Measurements from ENCODE around the gene ZSCAN5B. TPM values are rescaled to one million over a fixed set of nuclear protein-coding genes. Genes with fewer than 3 reads are reported as not detected.
"Not testable (repeated sequence)": the region's sequence is repeated elsewhere in the genome, so short reads cannot be mapped to it uniquely, and the experiment has no call there.

Gene ZSCAN5B
- total and polyA plus RNA-seq, 9 of the 15 experiments (the other 6 are each of a cell fraction or from before 2014, with no cell fraction given), result 0.03 to 0.07 TPM; not detected in 7

- WGBS (ENCODE audit: insufficient coverage, low coverage, missing lambda C conversion rate), result 3% methylated on average over 4 of the region's 4 CpGs
- Histone ChIP-seq H3K4me3 (no peak overlapping the region), H2AFZ (ENCODE audit: low read depth, low read length) (no peak overlapping the region), H3K4me1 (replicated peaks in 1 of 2; ENCODE audit: control insufficient read depth in 2 of 2, insufficient read depth in 2 of 2, low read length in 2 of 2) (no peaks in the 10 kb centered on the region; a peak in 1 of 5 replicates), H3K9me1 (ENCODE audit: control insufficient read depth, insufficient read depth, low read length) (no peaks in the 10 kb centered on the region), H3K79me2 (ENCODE audit: control insufficient read depth, insufficient read depth, low read length) (no peaks in the 10 kb centered on the region), H3K4me2 (ENCODE audit: insufficient read depth, low read length) (no peak overlapping the region), H3K36me3 (ENCODE audit: control insufficient read depth, insufficient read depth, low read length) (no peaks in the 10 kb centered on the region), H4K20me1 (replicated peaks; ENCODE audit: control insufficient read depth, insufficient read depth, low read length) (no peaks in the 10 kb centered on the region), H3K27me3 (ENCODE audit: control insufficient read depth in 2 of 2, insufficient read depth in 2 of 2, low read length in 2 of 2) (peaks cover 0 to 17% of the 10 kb centered on the region in 2 experiments; a peak in 3 of 5 replicates), H3K27ac (ENCODE audit: extremely low read depth, low read depth, low read length) (no peak overlapping the region), H3K9me3 (replicated peaks; ENCODE audit: control insufficient read depth, insufficient read depth, low read depth, low read length) (no peaks in the 10 kb centered on the region), H3K9ac (ENCODE audit: insufficient read depth in 1 of 2, low read depth in 2 of 2, low read length in 2 of 2) (no peak overlapping the region)
- DNase-seq (ENCODE audit: extremely low read depth in 1 of 4, low spot score in 3 of 4) (peak in 2 of 4 experiments; percentile 17 to 25), ATAC-seq (peak; percentile 56; the same call in 1 of the 3 replicates), FAIRE-seq (no peak)
- no TSS peak for BruUV-seq (replicated peaks)
- TF ChIP-seq ETS2 (tag; IDR thresholded peaks at IDR 0.05; ENCODE audit: borderline replicate concordance, poor library complexity, severe bottlenecking) (no peak), CTCFL (IDR thresholded peaks at IDR 0.05; ENCODE audit: borderline replicate concordance, insufficient read depth, low read depth, low read length, poor library complexity, severe bottlenecking) (peak; percentile 21), TCF3 (CRISPR knock-in tag; IDR thresholded peaks at IDR 0.05) (no peak)
- TF ChIP-seq, protein P1, sequence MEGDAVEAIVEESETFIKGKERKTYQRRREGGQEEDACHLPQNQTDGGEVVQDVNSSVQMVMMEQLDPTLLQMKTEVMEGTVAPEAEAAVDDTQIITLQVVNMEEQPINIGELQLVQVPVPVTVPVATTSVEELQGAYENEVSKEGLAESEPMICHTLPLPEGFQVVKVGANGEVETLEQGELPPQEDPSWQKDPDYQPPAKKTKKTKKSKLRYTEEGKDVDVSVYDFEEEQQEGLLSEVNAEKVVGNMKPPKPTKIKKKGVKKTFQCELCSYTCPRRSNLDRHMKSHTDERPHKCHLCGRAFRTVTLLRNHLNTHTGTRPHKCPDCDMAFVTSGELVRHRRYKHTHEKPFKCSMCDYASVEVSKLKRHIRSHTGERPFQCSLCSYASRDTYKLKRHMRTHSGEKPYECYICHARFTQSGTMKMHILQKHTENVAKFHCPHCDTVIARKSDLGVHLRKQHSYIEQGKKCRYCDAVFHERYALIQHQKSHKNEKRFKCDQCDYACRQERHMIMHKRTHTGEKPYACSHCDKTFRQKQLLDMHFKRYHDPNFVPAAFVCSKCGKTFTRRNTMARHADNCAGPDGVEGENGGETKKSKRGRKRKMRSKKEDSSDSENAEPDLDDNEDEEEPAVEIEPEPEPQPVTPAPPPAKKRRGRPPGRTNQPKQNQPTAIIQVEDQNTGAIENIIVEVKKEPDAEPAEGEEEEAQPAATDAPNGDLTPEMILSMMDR (IDR thresholded peaks at IDR 0.05 in 2 of 3, conservative IDR thresholded peaks at IDR 0.05 in 1 of 3; ENCODE audit: insufficient read depth in 2 of 3, low read depth in 1 of 3, low read length in 3 of 3), result peak in 2 of 3 experiments; percentile 22 to 38; a peak in 2 of 6 replicates
- ChIA-PET CTCF (ENCODE audit: low intra/inter-chr PET ratio) (interaction anchor here (0.6 kb wide), 1 partner anchor 655 kb away, joined by 3 read pairs; no protein-coding TSS in a partner anchor), POLR2A (no interaction called here)
- intact Hi-C loops (cut with micrococcal nuclease), result no loop called here
- in situ Hi-C loops (cut with MboI), result no loop called here
Observed at GRCh38 chr19:56211718-56212117, 14.1 kb upstream of the ZSCAN5B start.

GRCh38 chr19:56210036-56210435 lies 12.5 kb upstream of the ZSCAN5B start:
- H4K20me1 ChIP-seq (replicated peaks; ENCODE audit: control insufficient read depth, insufficient read depth, low read length); H3K79me2 ChIP-seq (ENCODE audit: control insufficient read depth, insufficient read depth, low read length); in situ Hi-C loops (cut with MboI); H3K9ac ChIP-seq (ENCODE audit: insufficient read depth in 1 of 2, low read depth in 2 of 2, low read length in 2 of 2); H2AFZ ChIP-seq (ENCODE audit: low read depth, low read length); BruUV-seq (replicated peaks); H3K27ac ChIP-seq (ENCODE audit: extremely low read depth, low read depth, low read length); DNase-seq (ENCODE audit: extremely low read depth in 1 of 4, low spot score in 3 of 4); intact Hi-C loops (cut with micrococcal nuclease); H3K36me3 ChIP-seq (ENCODE audit: control insufficient read depth, insufficient read depth, low read length); H3K4me1 ChIP-seq (replicated peaks in 1 of 2; ENCODE audit: control insufficient read depth in 2 of 2, insufficient read depth in 2 of 2, low read length in 2 of 2); H3K9me3 ChIP-seq (replicated peaks; ENCODE audit: control insufficient read depth, insufficient read depth, low read depth, low read length); CTCF ChIA-PET (ENCODE audit: low intra/inter-chr PET ratio); H3K4me3 ChIP-seq; FAIRE-seq; POLR2A ChIA-PET; H3K9me1 ChIP-seq (ENCODE audit: control insufficient read depth, insufficient read depth, low read length); H3K4me2 ChIP-seq (ENCODE audit: insufficient read depth, low read length): not testable (repeated sequence)
- peaks cover 4 to 11% of the 10 kb centered on the region in 2 experiments for H3K27me3 ChIP-seq (ENCODE audit: control insufficient read depth in 2 of 2, insufficient read depth in 2 of 2, low read length in 2 of 2)
- 20% methylated on average over 5 of the region's 9 CpGs for WGBS (ENCODE audit: insufficient coverage, low coverage, missing lambda C conversion rate)
- peak; percentile 67 for ATAC-seq
